GM19372 (cell line): Measurements from ENCODE around the gene CRIM1.

Experiments used
- ATAC-seq: cut with Tn5 transposase; IDR thresholded peaks from one replicate; pipeline ENCODE4 v1.9.1; 2021; ENCODE audit warnings: mild to moderate bottlenecking, low read depth, moderate library complexity; ENCODE audit not compliant: unreplicated experiment

Gene CRIM1

GRCh38 chr2:36502081-36502480 lies 146.5 kb downstream of the CRIM1 start:
- ATAC-seq, result no peak

- ATAC-seq, result peak; percentile 85
These were observed 151.8 kb downstream of the CRIM1 start for GRCh38 chr2:36507408-36507812.

- no peak for ATAC-seq
These were observed 153.5 kb downstream of the CRIM1 start for GRCh38 chr2:36509075-36509474.

- peak; percentile 58 for ATAC-seq
These were observed 156.5 kb downstream of the CRIM1 start for GRCh38 chr2:36511858-36512603.

- ATAC-seq, result no peak
These were observed 157.1 kb downstream of the CRIM1 start for GRCh38 chr2:36512705-36513104.

- ATAC-seq, result no peak
These were observed 158.1 kb downstream of the CRIM1 start for GRCh38 chr2:36513661-36514060.

- no peak for ATAC-seq
These were observed 160.0 kb downstream of the CRIM1 start for GRCh38 chr2:36515538-36515937.

GRCh38 chr2:36516136-36516870 lies 160.7 kb downstream of the CRIM1 start:
- no peak for ATAC-seq

GRCh38 chr2:36520431-36520830 lies 164.9 kb downstream of the CRIM1 start:
- ATAC-seq, result no peak

- ATAC-seq, result no peak
These were observed 167.6 kb downstream of the CRIM1 start for GRCh38 chr2:36523153-36523552.

- ATAC-seq, result no peak
These were observed 169.7 kb downstream of the CRIM1 start for GRCh38 chr2:36525245-36525644.

- ATAC-seq, result no peak
These were observed 170.6 kb downstream of the CRIM1 start for GRCh38 chr2:36526226-36526625.

- ATAC-seq, result no peak
These were observed 172.7 kb downstream of the CRIM1 start for GRCh38 chr2:36528274-36528673.

GRCh38 chr2:36528766-36529392 lies 173.3 kb downstream of the CRIM1 start:
- ATAC-seq, result no peak

GRCh38 chr2:36530178-36530982 lies 174.8 kb downstream of the CRIM1 start:
- ATAC-seq, result no peak

GRCh38 chr2:36530983-36531354 lies 175.4 kb downstream of the CRIM1 start:
- ATAC-seq, result no peak

GRCh38 chr2:36534275-36534799 lies 178.8 kb downstream of the CRIM1 start:
- ATAC-seq, result no peak

GRCh38 chr2:36535099-36535498 lies 179.5 kb downstream of the CRIM1 start:
- no peak for ATAC-seq

- ATAC-seq, result no peak
These were observed 181.2 kb downstream of the CRIM1 start for GRCh38 chr2:36536776-36537175.

GRCh38 chr2:36538335-36538734 lies 182.8 kb downstream of the CRIM1 start:
- ATAC-seq, result no peak
